HG02798 (cell line): ENCODE results near the gene SEMA5A.

Experiments used
- ATAC-seq: cut with Tn5 transposase; IDR thresholded peaks from one replicate; pipeline ENCODE4 v1.9.1; 2021; ENCODE audit warnings: mild to moderate bottlenecking; ENCODE audit not compliant: unreplicated experiment, poor library complexity

SEMA5A gene

GRCh38 chr5:9151684-9152427 lies 394.0 kb downstream of the SEMA5A start:
- no peak for ATAC-seq

DNA sequence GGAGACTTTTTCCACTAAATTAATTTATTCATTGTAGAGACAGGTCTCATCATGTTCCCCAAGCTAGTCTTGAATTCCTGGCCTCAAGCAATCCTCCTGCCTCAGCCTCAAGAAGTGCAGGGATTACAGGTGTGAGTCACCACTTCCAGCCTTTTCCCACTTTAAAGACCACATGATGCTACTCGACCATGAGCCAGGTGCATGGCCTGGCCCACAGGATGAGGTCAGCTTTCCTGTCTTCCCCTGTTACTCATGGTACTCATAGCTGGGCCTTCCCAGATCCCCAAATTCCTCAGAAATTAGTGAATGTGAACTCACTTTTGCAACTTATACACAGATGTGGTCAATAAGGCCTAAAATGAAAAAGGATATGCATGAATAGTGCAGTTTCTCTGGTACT lies 395.9 kb downstream of the SEMA5A start:
- ATAC-seq: no peak

- no peak for ATAC-seq
Measured at GRCh38 chr5:9148242-9148641, 397.6 kb downstream of the SEMA5A start.

DNA sequence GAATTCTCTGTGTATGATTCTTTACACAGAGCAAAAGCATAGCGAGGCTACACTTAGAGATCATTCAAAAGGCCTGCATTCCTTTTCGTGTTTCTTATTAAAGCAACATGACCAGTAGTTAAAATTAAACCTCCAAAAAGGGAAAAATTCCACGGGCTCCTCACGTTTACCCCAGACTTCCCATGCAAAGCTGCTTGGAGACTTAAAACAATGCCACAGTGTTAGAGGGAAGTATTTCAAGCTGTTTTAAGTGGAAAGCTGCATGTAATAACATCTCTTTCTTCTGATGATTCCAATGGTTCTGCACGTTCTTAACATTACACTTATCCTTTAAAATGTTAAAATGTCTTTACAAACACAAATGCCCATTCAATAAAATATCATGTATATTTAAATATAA lies 405.2 kb downstream of the SEMA5A start:
- no peak for ATAC-seq

GRCh38 chr5:9140202-9140601 lies 405.7 kb downstream of the SEMA5A start:
- ATAC-seq: no peak

- no peak for ATAC-seq
Measured at GRCh38 chr5:9139344-9139743, 406.5 kb downstream of the SEMA5A start.

DNA sequence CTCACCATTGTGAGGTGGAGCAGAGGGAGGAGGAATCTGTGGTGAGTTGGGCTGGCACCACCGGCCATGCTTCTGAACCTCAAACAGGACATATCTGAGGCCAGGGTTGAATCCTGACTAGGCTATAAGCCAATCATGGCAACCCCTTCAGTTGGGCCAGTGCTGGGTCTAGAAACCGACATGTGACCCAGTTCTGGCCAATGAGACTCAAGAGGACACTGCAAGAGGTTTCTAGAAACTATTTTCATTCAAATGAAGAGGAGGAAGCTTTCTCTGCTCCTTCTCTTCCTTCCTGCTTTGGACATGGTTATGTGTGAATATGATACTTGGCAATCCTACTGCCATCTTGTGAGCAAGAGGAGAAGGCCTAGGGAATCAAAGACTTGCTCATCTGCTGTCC lies 417.7 kb downstream of the SEMA5A start:
- no peak for ATAC-seq

- ATAC-seq: no peak
Measured at GRCh38 chr5:9126490-9126889, 419.4 kb downstream of the SEMA5A start.

DNA sequence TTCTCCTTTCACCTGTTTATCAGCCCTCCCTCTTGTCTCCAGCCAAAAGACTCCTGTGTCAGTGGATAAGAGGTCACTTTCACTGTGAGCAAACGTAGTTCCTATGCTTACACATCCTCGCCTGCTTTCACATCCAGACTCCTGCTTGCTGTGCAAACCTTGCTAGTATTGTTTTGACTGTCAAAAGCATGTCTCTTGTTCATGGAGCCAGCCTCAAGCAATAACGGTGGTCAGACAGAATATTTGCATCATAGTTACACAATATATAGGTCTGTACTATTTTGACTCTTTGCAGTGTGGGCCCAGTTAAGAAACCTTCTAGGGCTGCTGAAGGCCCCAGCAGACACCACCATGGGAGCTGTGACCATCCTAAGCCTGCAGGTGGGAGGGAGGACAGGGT lies 420.0 kb downstream of the SEMA5A start:
- ATAC-seq: peak; percentile 79

DNA sequence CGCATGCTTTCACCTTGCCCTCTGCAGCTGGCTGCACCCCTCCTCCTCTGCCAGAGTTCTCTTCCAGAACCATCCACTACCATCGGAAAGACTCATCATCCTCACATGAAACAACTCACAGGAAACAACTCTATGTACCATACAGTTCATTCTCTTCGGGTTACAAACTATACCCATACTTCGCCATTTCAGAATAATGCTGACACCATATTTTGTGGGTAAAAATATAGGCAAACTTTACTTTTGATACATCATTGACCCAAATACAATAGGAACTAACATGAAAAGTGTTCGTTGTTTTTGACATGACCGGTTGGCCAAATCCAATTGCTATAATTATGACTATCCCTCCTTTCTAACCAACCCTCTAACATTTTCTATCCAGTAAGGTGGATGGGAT lies 421.0 kb downstream of the SEMA5A start:
- ATAC-seq: no peak

GRCh38 chr5:9124071-9124470 lies 421.8 kb downstream of the SEMA5A start:
- ATAC-seq: no peak

GRCh38 chr5:9122528-9122927 lies 423.3 kb downstream of the SEMA5A start:
- no peak for ATAC-seq

GRCh38 chr5:9121597-9121996 lies 424.3 kb downstream of the SEMA5A start:
- no peak for ATAC-seq

DNA sequence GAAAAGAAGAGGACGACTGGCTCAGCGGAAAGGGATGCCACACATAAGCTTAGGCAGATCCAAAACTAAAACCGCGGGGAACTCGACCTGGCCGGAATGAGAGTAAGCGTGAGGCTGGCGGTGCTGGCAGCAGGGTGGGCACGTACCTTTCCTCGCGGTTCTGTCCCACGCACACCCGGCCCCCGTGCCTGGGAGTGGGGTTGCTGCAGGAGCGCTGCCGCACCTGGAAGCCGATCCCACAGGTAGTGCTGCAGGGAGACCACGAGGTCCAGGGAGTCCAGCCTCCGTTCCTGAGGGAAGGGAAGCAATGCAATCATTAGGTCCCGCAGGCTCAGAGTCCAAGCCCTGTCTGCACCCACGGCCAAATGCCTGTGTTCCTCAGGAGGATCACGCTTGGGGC lies 427.0 kb downstream of the SEMA5A start:
- no peak for ATAC-seq

GRCh38 chr5:9115093-9115492 lies 430.8 kb downstream of the SEMA5A start:
- no peak for ATAC-seq

GRCh38 chr5:9112520-9113291 lies 433.2 kb downstream of the SEMA5A start:
- no peak for ATAC-seq

DNA sequence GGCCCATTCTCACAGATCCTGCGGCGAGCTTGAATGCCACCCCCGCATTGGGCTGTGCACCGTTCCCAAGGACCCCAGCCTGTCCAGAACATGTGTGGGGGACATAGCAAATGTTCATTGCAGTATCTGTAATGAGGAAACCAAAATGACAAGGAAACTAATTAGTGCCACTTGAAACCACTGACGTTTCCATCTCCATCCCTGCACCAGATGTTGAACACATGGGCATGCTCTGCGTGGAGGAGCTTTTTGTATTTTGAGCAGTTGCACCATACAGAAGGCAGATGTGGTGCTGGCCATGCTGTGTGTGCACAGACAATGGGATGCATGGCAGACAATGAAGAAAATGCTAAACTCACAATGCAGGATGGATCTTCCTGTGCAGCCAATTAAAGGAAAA lies 437.7 kb downstream of the SEMA5A start:
- ATAC-seq: no peak

GRCh38 chr5:9105851-9106250 lies 440.0 kb downstream of the SEMA5A start:
- ATAC-seq: no peak

GRCh38 chr5:9104571-9105339 lies 441.1 kb downstream of the SEMA5A start:
- no peak for ATAC-seq

DNA sequence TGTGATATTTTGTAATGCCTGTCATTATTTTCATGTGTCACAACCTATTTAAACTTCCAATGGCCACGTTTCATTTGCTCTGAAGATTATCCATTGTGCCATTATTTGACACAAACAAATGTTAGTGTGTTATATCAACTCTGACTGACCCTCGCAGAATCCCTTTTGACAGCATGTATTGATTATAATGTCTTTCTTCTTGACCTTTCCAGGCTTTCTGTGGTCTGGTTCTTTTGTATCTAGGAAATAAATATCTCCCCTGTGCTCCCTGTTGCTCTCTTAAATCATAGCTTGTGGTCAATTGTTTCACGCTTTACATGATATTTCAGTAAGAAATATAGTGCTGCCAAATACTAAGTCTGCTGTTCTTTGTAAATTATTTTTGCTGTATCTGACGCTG lies 442.6 kb downstream of the SEMA5A start:
- no peak for ATAC-seq

DNA sequence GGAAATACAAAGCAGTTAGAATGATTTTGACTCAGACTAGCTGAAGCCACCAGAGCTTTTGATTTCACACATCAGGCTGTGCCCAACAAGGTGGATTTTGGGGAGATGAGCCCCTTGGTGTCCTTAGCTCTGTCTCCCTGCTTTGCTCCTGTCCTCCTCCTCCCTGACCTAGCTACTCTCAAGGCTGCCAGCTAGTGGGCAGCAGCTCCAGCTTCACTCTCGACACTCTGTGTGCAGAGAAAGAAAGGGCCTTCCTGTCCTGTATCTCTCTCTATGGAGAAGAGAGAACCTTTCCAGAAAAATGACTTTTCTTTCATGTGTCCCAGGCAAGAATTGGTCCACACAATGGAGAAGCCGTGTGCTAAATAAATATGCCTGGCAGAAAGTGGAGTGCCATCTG lies 446.2 kb downstream of the SEMA5A start:
- ATAC-seq: no peak
